Trophoblast cell (in vitro differentiated cells and primary cell): ENCODE measurements around the gene TMEM140.

Experiments used
- DNase-seq, 2 donors: peaks; one replicate each; pipeline ENCODE4 v3.0.0-alpha.2; 2016
- H2AFZ ChIP-seq: 2 replicates; pipeline ENCODE4 v1.6.1; 2013; ENCODE audit warnings: low read length, moderate library complexity, mild to moderate bottlenecking; ENCODE audit not compliant: insufficient read depth, poor library complexity
- H2AK5ac ChIP-seq: 2 replicates; pipeline ENCODE4 v1.6.1; 2013; ENCODE audit warnings: mild to moderate bottlenecking, low read length
- H2BK120ac ChIP-seq: 2 replicates; pipeline ENCODE4 v1.6.1; 2013; ENCODE audit warnings: low read length, mild to moderate bottlenecking, moderate library complexity; ENCODE audit not compliant: insufficient read depth, poor library complexity
- H2BK12ac ChIP-seq: 2 replicates; pipeline ENCODE4 v1.6.1; 2013; ENCODE audit warnings: mild to moderate bottlenecking, low read length, moderate library complexity
- H2BK5ac ChIP-seq: 2 replicates; pipeline ENCODE4 v1.6.1; 2013; ENCODE audit warnings: low read length, low read depth, moderate library complexity, mild to moderate bottlenecking; ENCODE audit not compliant: poor library complexity
- H3K14ac ChIP-seq: 2 replicates; pipeline ENCODE4 v1.6.1; 2013; ENCODE audit warnings: mild to moderate bottlenecking, low read length
- H3K18ac ChIP-seq: 2 replicates; pipeline ENCODE4 v1.6.1; 2013; ENCODE audit warnings: mild to moderate bottlenecking, low read length
- H3K23ac ChIP-seq: 2 replicates; pipeline ENCODE4 v1.6.1; 2013; ENCODE audit warnings: low read length
- H3K27ac ChIP-seq: 2 replicates; pipeline ENCODE4 v1.5.1; 2013; ENCODE audit warnings: low read depth, mild to moderate bottlenecking, inconsistent platforms, low read length, moderate library complexity
- H3K27me3 ChIP-seq: 2 replicates; pipeline ENCODE4 v1.6.1; 2013; ENCODE audit warnings: inconsistent platforms, mild to moderate bottlenecking, low read length, moderate library complexity; ENCODE audit not compliant: insufficient read depth
- H3K36me3 ChIP-seq, 2 experiments: 1 replicate in 1 of 2; 2 replicates in 1 of 2; pipeline ENCODE4 v1.6.1; 2013; ENCODE audit warnings: low read length in 2 of 2, mild to moderate bottlenecking in 2 of 2, moderate library complexity in 1 of 2; ENCODE audit not compliant: insufficient read depth in 2 of 2, control insufficient read depth in 1 of 2
- H3K4ac ChIP-seq: 2 replicates; pipeline ENCODE4 v1.6.1; 2013; ENCODE audit warnings: low read depth, mild to moderate bottlenecking, low read length, moderate library complexity
- H3K4me1 ChIP-seq, 2 experiments: 1 replicate in 1 of 2; 2 replicates in 1 of 2; pipeline ENCODE4 v1.6.1; 2013; ENCODE audit warnings: low read length in 2 of 2, mild to moderate bottlenecking in 2 of 2, moderate library complexity in 1 of 2; ENCODE audit not compliant: insufficient read depth in 2 of 2, control insufficient read depth in 1 of 2
- H3K4me2 ChIP-seq: 2 replicates; pipeline ENCODE4 v1.6.1; 2013; ENCODE audit warnings: inconsistent platforms, mild to moderate bottlenecking, low read length, moderate library complexity
- H3K4me3 ChIP-seq: 2 replicates; pipeline ENCODE4 v1.5.1; 2013; ENCODE audit warnings: mild to moderate bottlenecking, low read depth, low read length, inconsistent platforms
- H3K79me1 ChIP-seq: one replicate; pipeline ENCODE4 v1.6.1; 2013; ENCODE audit warnings: low read length
- H3K79me2 ChIP-seq: 2 replicates; pipeline ENCODE4 v1.6.1; 2013; ENCODE audit warnings: low read length, mild to moderate bottlenecking; ENCODE audit not compliant: control insufficient read depth, insufficient read depth, poor library complexity
- H3K9ac ChIP-seq: 2 replicates; pipeline ENCODE4 v1.6.1; 2013; ENCODE audit warnings: mild to moderate bottlenecking, low read length
- H3K9me3 ChIP-seq: 2 replicates; pipeline ENCODE4 v1.6.1; 2013; ENCODE audit warnings: low read depth, mild to moderate bottlenecking, control low read depth, inconsistent platforms, low read length; ENCODE audit not compliant: insufficient read depth
- H4K12ac ChIP-seq: 2 replicates; pipeline ENCODE4 v1.6.1; 2013; ENCODE audit warnings: low read depth, mild to moderate bottlenecking, low read length, moderate library complexity
- H4K8ac ChIP-seq: 2 replicates; pipeline ENCODE4 v1.6.1; 2013; ENCODE audit warnings: low read depth, mild to moderate bottlenecking, low read length, moderate library complexity
- H4K91ac ChIP-seq: one replicate; pipeline ENCODE4 v1.6.1; 2013; ENCODE audit warnings: low read depth, mild to moderate bottlenecking, low read length, moderate library complexity
- WGBS: extraction: QIAGEN DNeasy Blood & Tissue Kit; methylation state at CpG from one replicate; pipeline ENCODE4 v1.1.7; 2013; ENCODE audit warnings: missing lambda C conversion rate; ENCODE audit not compliant: insufficient read length, insufficient coverage; ENCODE audit errors: extremely low coverage; 5-methylcytosine and 5-hydroxymethylcytosine counted together

The TMEM140 gene

DNA sequence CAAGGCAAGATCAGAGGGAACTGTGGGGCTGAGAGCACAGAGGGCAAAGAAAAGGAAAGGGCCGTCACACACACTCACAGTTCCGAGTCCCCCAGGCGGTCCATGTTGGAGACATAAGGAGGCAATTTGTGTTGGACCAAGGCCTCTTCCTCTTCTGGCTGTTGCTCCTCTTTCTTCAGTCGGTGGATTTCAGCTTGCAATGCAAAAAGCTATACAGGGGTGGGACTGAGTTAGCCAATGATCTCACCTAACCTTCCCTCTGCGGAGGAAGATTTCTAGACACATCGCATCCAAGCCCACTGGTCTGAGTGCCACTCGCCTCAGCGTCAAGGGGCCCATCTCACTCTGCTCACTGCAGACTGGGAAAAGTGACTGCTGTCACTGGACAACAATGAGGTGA is 58.0 kb downstream of the TMEM140 start:
- H3K79me1 ChIP-seq = peaks cover 7% of the 10 kb centered on the region
- DNase-seq = no peak
- WGBS = no CpG with 5 or more reads among the region's 8 CpGs
- no peak overlapping the region for H2AFZ ChIP-seq
- H3K27me3 ChIP-seq = no peaks in the 10 kb centered on the region
- H3K79me2 ChIP-seq = peaks cover 2% of the 10 kb centered on the region
- no peak overlapping the region for H4K8ac ChIP-seq
- peaks cover 30 to 31% of the 10 kb centered on the region in 2 experiments for H3K4me1 ChIP-seq
- H3K18ac ChIP-seq = no peak overlapping the region
- no peak overlapping the region for H3K4me2 ChIP-seq
- H2BK5ac ChIP-seq = no peak overlapping the region
- H2AK5ac ChIP-seq = no peak overlapping the region
- H3K9me3 ChIP-seq = no peaks in the 10 kb centered on the region
- H3K36me3 ChIP-seq = peaks cover 15 to 16% of the 10 kb centered on the region in 2 experiments
- H3K27ac ChIP-seq = no peak overlapping the region
- no peak overlapping the region for H4K91ac ChIP-seq
- H3K23ac ChIP-seq = no peak overlapping the region
- H3K4me3 ChIP-seq = no peak overlapping the region
- H3K4ac ChIP-seq = no peak overlapping the region
- no peak overlapping the region for H2BK120ac ChIP-seq
- H3K9ac ChIP-seq = no peak overlapping the region
- no peak overlapping the region for H4K12ac ChIP-seq
- no peak overlapping the region for H2BK12ac ChIP-seq
- no peak overlapping the region for H3K14ac ChIP-seq

DNA sequence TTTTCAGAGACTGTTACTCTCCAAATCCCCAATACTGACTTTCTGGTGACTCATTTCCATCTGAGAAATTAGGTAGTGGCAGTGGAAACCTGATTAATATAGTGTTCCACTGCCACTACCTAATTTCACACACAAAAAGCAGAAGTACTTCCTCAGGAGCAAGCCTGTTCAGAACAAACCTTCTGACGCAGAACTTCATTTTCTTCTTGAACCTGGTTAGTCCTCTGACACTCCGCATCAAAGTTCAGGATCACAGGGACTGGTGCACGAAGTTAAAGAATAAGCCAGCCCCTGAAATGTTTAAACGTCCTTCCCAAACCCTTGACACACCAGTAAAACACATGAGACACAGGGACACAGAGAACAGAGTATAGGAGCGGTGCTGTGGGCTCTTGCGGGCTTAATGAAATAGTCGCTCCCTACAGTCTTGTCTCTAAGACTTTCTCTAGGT is 59.1 kb downstream of the TMEM140 start:
- Histone ChIP-seq H3K4ac (no peak overlapping the region), H4K12ac (no peak overlapping the region), H3K36me3 (peaks cover 15 to 16% of the 10 kb centered on the region in 2 experiments), H2AFZ (no peak overlapping the region), H2AK5ac (no peak overlapping the region), H3K4me1 (peaks cover 30 to 32% of the 10 kb centered on the region in 2 experiments), H3K79me2 (peaks cover 9% of the 10 kb centered on the region), H2BK5ac (no peak overlapping the region), H3K79me1 (peaks cover 16% of the 10 kb centered on the region), H3K14ac (no peak overlapping the region), H3K4me2 (no peak overlapping the region), H3K18ac (no peak overlapping the region), H3K23ac (no peak overlapping the region), H3K4me3 (no peak overlapping the region), H3K9ac (no peak overlapping the region), H2BK120ac (no peak overlapping the region), H4K91ac (no peak overlapping the region), H3K27ac (no peak overlapping the region), H3K27me3 (no peaks in the 10 kb centered on the region), H2BK12ac (no peak overlapping the region), H4K8ac (no peak overlapping the region), H3K9me3 (no peaks in the 10 kb centered on the region)
- no CpG with 5 or more reads among the region's 7 CpGs for WGBS
- DNase-seq = peak in 1 of 2 donors; percentile 16

DNA sequence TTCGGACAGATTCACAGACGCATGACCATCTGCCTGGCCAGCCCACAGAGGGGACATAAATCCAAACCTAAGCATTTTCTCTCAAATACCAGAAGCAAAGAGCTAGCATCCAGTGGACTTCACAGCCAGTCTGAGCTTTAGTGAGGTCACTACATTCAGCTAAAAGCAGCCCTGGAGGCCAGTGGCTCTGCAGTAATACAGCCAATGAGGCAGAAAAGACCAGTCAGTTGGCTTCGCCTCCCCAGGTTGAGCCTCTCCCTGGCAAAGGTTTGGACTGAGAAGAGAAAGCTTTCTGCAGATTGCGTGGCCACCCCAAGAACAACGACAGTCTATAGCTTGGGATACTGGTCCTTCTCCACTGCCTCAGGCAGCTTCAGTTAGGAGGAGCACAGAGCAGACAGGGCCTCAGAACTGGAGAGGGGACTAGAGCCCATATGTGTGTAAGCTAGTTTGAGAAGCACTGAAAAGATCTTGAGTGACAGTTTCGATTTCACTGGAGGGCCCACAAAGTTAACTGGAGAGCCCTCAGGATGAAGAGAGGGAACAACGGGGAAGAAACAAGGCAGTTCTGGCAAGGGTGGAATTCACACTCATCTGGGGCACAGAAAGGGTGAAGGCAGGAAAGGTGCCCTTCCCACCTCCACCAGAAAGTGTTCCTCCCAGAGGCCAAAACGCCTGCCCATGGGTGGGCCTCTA is 59.7 kb downstream of the TMEM140 start:
- peak overlapping the region; percentile 28 for H2BK5ac ChIP-seq
- H3K4ac ChIP-seq = no peak overlapping the region
- H3K4me3 ChIP-seq = no peak overlapping the region
- H2AFZ ChIP-seq = no peak overlapping the region
- H3K79me2 ChIP-seq = peaks cover 9% of the 10 kb centered on the region
- H3K36me3 ChIP-seq = peaks cover 15 to 16% of the 10 kb centered on the region in 2 experiments
- H4K91ac ChIP-seq = peak overlapping the region; percentile 16
- no peak for DNase-seq
- H3K27ac ChIP-seq = no peak overlapping the region
- no peak overlapping the region for H3K23ac ChIP-seq
- peak overlapping the region; percentile 62 for H3K14ac ChIP-seq
- WGBS = no CpG with 5 or more reads among the region's 8 CpGs
- peaks cover 30 to 32% of the 10 kb centered on the region in 2 experiments for H3K4me1 ChIP-seq
- peak overlapping the region; percentile 20 for H4K12ac ChIP-seq
- H3K18ac ChIP-seq = peak overlapping the region; percentile 44
- no peaks in the 10 kb centered on the region for H3K27me3 ChIP-seq
- H3K4me2 ChIP-seq = no peak overlapping the region
- no peak overlapping the region for H3K9ac ChIP-seq
- H2AK5ac ChIP-seq = no peak overlapping the region
- H3K79me1 ChIP-seq = peaks cover 16% of the 10 kb centered on the region
- H4K8ac ChIP-seq = no peak overlapping the region
- H2BK120ac ChIP-seq = peak overlapping the region; percentile 35
- H3K9me3 ChIP-seq = no peaks in the 10 kb centered on the region
- peak overlapping the region; percentile 29 for H2BK12ac ChIP-seq

DNA sequence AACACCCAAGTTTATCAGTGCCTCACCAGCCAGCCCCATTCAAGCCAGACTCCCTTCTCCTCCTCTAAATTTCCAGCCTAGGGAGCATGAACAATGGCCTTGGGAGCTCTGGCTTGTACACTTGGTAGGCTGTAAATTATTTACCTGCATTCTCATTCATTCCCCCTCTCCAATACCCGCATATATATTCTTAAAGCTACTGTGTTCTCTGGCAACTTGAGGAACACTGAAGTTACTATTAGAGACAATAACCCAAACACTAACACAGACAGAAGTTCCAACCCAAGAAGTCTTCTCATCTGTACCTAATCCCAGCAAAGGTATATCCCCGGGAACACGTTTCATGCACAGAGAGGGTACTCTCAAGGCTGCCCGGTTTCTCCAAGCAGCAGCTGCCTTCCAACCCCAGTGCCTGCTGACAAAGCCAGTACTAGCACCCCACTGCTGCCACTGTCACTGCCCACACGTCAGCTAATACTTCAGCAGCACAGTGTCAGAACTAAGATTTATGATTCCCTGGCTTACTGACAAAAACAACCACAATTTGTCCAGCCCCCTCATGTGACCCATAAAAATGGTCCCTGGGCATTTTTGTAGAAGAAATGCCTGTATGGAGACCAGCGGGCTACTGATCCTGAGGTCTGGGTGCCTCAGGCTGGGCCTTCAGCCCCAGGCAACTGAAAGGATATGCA is 60.4 kb downstream of the TMEM140 start:
- peak overlapping the region; percentile 20 for H4K12ac ChIP-seq

More for the DNA sequence above, 60.4 kb downstream of the TMEM140 start:
- Histone ChIP-seq H2AFZ (no peak overlapping the region), H2AK5ac (no peak overlapping the region), H3K4me3 (no peak overlapping the region), H2BK12ac (peak overlapping the region; percentile 52), H3K14ac (peak overlapping the region; percentile 31), H3K4ac (no peak overlapping the region), H3K23ac (no peak overlapping the region), H3K9ac (no peak overlapping the region), H3K4me1 (peaks cover 30 to 32% of the 10 kb centered on the region in 2 experiments), H3K18ac (peak overlapping the region; percentile 74), H3K79me2 (peaks cover 9% of the 10 kb centered on the region), H2BK120ac (peak overlapping the region; percentile 35), H3K36me3 (peaks cover 13% of the 10 kb centered on the region in 2 experiments), H4K91ac (peak overlapping the region; percentile 70), H3K27ac (no peak overlapping the region), H3K27me3 (no peaks in the 10 kb centered on the region), H2BK5ac (peak overlapping the region; percentile 28), H3K9me3 (no peaks in the 10 kb centered on the region), H3K79me1 (peaks cover 16% of the 10 kb centered on the region), H3K4me2 (no peak overlapping the region), H4K8ac (no peak overlapping the region)
- no peak for DNase-seq
- no CpG with 5 or more reads among the region's 6 CpGs for WGBS
